Adipocyte (in vitro differentiated cells): ENCODE results near the gene CNOT2.
A peak's percentile ranks its signal among the peaks of the same experiment; 100 is the strongest.
"Not testable (repeated sequence)": the region's sequence is repeated elsewhere in the genome, so short reads cannot be mapped to it uniquely, and the experiment has no call there.

Experiments used
- DNase-seq: peaks from one replicate; pipeline ENCODE4 v3.0.0-alpha.2; 2015; ENCODE audit warnings: low read depth
- H3K27me3 ChIP-seq: replicated peaks from 2 replicates; pipeline ENCODE4 v1.7.0; 2013; ENCODE audit warnings: mild to moderate bottlenecking, low read length, moderate library complexity; ENCODE audit not compliant: control insufficient read depth, insufficient read depth
- H3K36me3 ChIP-seq: 2 replicates; pipeline ENCODE4 v1.7.0; 2013; ENCODE audit warnings: low read length, mild to moderate bottlenecking, moderate library complexity; ENCODE audit not compliant: control insufficient read depth, insufficient read depth, severe bottlenecking
- H3K4me1 ChIP-seq: 2 replicates; pipeline ENCODE4 v1.7.0; 2013; ENCODE audit warnings: mild to moderate bottlenecking, low read length, moderate library complexity; ENCODE audit not compliant: control insufficient read depth, insufficient read depth
- H3K4me3 ChIP-seq: 2 replicates; pipeline ENCODE4 v1.7.0; 2013; ENCODE audit warnings: mild to moderate bottlenecking, low read length, moderate library complexity
- H3K9ac ChIP-seq: 2 replicates; pipeline ENCODE4 v1.7.0; 2013; ENCODE audit warnings: mild to moderate bottlenecking, low read length, moderate library complexity
- H3K9me3 ChIP-seq: 2 replicates; pipeline ENCODE4 v1.7.0; 2013; ENCODE audit warnings: mild to moderate bottlenecking, low read length, moderate library complexity; ENCODE audit not compliant: control insufficient read depth

Gene CNOT2

DNA sequence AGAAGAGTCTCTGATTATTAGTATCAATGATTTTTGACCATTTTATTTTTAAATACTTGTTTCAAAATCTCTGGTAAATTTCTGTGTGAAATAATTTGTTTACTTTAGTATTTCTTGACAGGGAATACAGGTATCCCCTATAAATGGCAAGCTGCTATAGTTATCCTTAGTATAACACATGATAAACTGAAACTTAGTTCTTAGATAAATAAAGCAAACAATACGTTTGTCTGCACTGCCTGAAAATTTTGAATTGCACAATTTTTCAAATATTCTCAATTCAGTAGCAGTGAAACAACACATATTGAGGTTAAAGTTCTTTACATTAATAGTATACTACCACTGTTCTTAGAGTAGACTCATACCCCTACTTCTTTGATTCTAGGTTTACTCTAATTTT, 26.9 kb downstream of the CNOT2 start:
- Histone ChIP-seq H3K4me1 (peaks cover 27% of the 10 kb centered on the region), H3K27me3 (no peaks in the 10 kb centered on the region), H3K9me3 (no peaks in the 10 kb centered on the region), H3K4me3 (no peak overlapping the region), H3K9ac (no peak overlapping the region), H3K36me3 (peaks cover 2% of the 10 kb centered on the region)
- DNase-seq, result no peak

DNA sequence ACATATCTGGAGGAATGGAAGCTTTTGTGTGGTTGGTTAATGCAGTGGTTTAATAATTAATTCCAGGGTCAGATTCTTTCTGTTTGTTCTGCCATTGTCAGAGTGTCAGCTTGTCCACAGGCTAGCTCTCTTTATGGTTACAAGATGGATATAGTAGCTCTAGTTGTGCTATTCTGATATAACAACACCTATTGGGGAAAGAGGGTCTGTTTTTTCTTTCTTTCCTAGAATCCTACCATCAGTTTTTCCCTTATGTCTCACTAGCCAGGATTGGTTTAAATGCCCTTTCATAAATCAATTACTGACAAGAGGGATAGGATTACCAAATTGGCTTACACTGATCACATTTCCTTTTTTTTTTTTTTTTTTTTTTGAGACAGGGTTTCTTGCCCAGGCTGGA, 27.8 kb downstream of the CNOT2 start:
- DNase-seq, result no peak
- Histone ChIP-seq H3K27me3 (no peaks in the 10 kb centered on the region), H3K9ac (no peak overlapping the region), H3K4me3 (no peak overlapping the region), H3K4me1 (peaks cover 27% of the 10 kb centered on the region), H3K9me3 (no peaks in the 10 kb centered on the region), H3K36me3 (peaks cover 5% of the 10 kb centered on the region)

DNA sequence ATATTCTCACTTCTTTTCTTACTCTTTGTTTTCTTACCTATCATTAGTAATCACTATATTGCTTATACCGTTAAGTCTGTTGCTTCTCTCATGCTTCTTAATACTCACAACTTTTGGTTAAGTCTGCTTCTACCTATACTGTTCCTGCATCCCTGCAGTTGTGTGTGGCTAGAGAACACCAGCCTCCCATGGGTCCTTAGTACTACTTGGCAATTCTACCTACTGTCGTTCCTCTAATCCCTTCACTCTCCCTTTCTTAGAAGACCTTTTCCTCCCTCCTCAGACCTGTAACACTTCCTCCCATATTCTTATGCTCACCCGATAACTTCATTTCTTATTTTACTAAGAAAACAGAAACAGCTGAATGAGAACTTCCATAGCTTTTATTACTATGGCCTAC, 29.3 kb downstream of the CNOT2 start:
- Histone ChIP-seq H3K4me1 (peaks cover 27% of the 10 kb centered on the region), H3K27me3 (no peaks in the 10 kb centered on the region), H3K9me3 (no peaks in the 10 kb centered on the region), H3K36me3 (peaks cover 5% of the 10 kb centered on the region), H3K4me3 (no peak overlapping the region), H3K9ac (no peak overlapping the region)
- no peak for DNase-seq

DNA sequence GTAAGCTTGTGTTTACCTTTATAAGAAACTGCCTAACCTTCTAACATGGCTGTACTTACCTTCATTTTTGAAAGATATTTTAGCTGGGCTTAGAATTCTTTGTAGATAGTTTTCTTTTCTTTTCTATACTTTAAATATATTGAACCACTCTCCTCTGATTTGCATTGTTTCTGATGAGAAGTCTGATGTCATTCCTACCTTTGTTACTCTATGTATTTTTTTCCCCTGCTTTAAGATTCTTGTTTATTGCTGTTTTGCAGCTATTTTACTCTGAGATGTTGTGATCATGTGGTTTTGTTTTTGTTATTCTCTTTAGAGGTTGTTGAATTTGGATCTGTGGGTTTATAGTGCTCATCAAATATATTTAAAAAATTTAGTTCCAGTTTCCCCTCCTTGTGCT, 31.8 kb downstream of the CNOT2 start:
- no peak for DNase-seq
- Histone ChIP-seq H3K36me3 (peaks cover 16% of the 10 kb centered on the region), H3K4me3 (no peak overlapping the region), H3K9me3 (no peaks in the 10 kb centered on the region), H3K9ac (no peak overlapping the region), H3K4me1 (peaks cover 13% of the 10 kb centered on the region), H3K27me3 (no peaks in the 10 kb centered on the region)

DNA sequence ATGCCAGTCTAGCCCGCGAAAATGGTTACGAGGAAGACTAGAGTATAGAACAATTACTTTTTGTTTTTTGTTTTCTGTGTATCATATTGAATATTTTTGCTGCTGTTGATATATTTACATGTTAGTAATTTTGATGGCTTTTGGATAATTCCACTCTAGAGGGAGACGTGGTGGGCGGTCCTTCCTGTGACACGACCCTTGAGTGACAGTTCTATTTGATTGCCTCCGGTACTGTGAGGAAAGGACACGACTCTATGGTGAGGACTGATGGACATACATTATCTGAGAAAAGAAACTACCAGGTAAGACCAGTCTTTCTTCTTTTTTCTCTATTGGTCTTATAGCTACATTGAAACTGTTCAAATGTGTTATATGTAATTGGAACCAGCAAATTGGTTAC, 34.7 kb downstream of the CNOT2 start:
- DNase-seq, result no peak
- Histone ChIP-seq H3K27me3 (no peaks in the 10 kb centered on the region), H3K9me3 (no peaks in the 10 kb centered on the region), H3K9ac (no peak overlapping the region), H3K36me3 (peaks cover 26% of the 10 kb centered on the region), H3K4me3 (no peak overlapping the region), H3K4me1 (no peaks in the 10 kb centered on the region)

DNA sequence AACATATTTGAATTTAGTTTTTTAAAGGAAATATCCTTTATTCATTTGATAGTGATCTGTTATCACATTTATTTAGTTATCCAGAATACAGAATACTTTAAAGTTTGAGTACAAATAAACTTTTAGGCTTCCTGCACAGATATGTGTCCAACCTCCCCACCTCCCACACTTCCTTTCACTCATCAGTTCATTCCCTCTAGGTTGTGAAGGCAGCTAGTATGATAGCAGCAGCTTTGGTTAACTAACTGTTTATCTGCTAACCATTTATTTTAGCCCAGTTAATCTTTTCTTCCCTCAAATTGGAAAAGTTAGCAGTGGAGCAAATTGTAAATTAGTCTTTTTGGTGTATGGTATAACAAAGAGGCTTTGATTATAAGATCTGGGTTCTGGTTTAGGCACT, 35.7 kb downstream of the CNOT2 start:
- no peak overlapping the region for H3K4me3 ChIP-seq
- H3K4me1 ChIP-seq, result no peaks in the 10 kb centered on the region
- H3K27me3 ChIP-seq, result no peaks in the 10 kb centered on the region
- H3K9me3 ChIP-seq, result no peaks in the 10 kb centered on the region
- DNase-seq, result no peak
- peaks cover 30% of the 10 kb centered on the region for H3K36me3 ChIP-seq
- H3K9ac ChIP-seq, result no peak overlapping the region

DNA sequence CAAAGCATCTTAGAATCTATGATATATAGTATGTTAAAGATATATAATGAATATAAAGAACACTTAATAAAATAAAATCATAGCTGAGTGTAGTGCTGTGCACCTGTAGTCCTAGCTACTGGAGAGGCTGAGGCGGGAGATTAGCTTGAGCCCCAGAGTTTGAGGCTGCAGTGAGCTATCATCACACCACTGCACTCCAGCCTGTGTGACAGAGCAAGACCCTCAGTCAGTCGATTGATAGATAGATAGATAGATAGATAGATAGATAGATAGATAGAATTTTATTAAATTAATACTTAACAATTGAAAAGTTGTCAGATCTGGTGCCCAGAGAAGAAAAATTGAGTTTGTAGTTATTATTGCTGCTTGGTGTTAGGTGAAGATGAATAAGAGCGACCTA, 40.0 kb downstream of the CNOT2 start:
- Histone ChIP-seq H3K27me3 (no peaks in the 10 kb centered on the region), H3K9me3 (no peaks in the 10 kb centered on the region), H3K9ac (no peak overlapping the region), H3K4me1 (no peaks in the 10 kb centered on the region), H3K36me3 (peaks cover 50% of the 10 kb centered on the region), H3K4me3 (no peak overlapping the region)
- DNase-seq, result no peak

DNA sequence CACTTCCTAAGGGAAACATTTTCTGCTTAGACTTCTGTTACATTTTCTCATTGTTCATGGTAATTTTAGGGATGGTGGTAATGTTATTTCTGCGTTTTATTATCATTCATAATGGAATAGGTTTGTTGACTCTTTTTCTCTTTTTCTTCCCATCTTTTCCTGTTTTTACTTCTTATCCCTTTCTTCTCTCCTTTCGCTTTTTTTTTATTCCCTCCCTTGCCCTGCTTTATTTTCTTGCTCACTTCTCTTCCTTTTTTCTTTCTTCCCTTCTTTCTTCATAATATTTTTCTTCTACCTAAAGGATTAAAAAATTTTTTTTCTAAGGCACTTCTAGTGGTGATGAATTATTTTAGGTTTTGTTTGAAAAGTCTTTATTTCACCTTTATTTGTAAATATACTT, 45.6 kb downstream of the CNOT2 start:
- Histone ChIP-seq H3K4me3 (no peak overlapping the region), H3K4me1 (peaks cover 17% of the 10 kb centered on the region), H3K36me3 (peaks cover 32% of the 10 kb centered on the region), H3K9ac (no peak overlapping the region), H3K9me3 (no peaks in the 10 kb centered on the region), H3K27me3 (no peaks in the 10 kb centered on the region)
- DNase-seq, result no peak

DNA sequence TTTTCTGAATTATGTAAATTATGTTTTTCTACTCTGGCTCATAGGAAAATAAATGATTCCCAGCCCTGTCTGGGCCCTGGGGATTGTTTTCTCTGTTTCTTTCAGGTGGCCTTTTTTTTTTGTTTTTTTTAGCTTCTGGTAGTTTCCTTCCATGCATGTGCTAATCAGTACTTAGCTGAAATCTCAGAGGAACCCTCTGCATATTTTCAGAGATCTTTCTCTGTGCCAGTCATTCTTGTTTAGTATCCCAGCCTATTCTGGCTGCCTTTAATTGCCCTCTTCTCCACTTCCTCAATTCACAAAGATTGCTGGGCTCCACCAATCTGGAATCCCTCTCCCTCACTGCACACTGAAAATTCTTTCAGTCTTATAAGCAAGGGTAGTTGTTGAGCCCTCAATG, 46.9 kb downstream of the CNOT2 start:
- Histone ChIP-seq H3K4me1 (peaks cover 17% of the 10 kb centered on the region), H3K9ac (no peak overlapping the region), H3K9me3 (no peaks in the 10 kb centered on the region), H3K27me3 (no peaks in the 10 kb centered on the region), H3K36me3 (peaks cover 33% of the 10 kb centered on the region), H3K4me3 (no peak overlapping the region)
- peak; percentile 42 for DNase-seq

DNA sequence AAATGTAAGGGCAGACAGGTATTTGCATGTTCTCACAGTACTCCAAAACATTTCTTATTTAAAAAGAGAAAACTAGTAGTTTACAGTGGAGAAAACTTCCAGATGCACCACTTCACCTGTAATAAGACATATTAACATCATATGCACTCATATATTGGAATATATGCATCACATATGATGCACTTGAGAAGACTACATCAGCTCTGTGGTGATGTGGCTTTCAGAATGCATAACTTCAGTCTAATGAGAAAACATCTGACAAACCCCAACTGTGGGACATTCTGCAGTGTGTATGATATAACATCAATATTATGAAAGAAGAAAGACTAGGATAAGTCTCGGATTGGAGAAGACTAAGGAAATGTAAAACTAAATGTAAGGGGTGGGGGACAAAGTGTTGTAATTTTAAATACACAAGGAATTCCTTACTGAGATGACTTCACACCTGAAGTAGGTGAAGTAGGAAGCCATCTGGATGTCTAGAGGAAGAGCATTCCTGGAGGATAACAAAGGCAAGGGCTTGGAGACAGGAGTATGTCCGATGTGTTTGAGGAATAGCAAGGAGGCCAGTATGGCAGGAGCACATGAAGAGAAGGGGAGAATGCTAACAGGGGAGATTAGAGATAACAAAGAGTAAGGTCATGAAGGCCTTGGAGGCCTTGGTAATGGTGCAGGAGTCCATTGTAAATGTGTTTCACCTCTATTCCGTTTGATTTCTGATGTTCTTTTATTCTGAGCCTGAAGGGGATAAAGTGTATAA, 49.0 kb downstream of the CNOT2 start:
- Histone ChIP-seq H3K9me3 (no peaks in the 10 kb centered on the region), H3K36me3 (peaks cover 21% of the 10 kb centered on the region), H3K27me3 (no peaks in the 10 kb centered on the region), H3K4me3 (no peak overlapping the region), H3K4me1 (peaks cover 17% of the 10 kb centered on the region), H3K9ac (no peak overlapping the region)
- no peak for DNase-seq

DNA sequence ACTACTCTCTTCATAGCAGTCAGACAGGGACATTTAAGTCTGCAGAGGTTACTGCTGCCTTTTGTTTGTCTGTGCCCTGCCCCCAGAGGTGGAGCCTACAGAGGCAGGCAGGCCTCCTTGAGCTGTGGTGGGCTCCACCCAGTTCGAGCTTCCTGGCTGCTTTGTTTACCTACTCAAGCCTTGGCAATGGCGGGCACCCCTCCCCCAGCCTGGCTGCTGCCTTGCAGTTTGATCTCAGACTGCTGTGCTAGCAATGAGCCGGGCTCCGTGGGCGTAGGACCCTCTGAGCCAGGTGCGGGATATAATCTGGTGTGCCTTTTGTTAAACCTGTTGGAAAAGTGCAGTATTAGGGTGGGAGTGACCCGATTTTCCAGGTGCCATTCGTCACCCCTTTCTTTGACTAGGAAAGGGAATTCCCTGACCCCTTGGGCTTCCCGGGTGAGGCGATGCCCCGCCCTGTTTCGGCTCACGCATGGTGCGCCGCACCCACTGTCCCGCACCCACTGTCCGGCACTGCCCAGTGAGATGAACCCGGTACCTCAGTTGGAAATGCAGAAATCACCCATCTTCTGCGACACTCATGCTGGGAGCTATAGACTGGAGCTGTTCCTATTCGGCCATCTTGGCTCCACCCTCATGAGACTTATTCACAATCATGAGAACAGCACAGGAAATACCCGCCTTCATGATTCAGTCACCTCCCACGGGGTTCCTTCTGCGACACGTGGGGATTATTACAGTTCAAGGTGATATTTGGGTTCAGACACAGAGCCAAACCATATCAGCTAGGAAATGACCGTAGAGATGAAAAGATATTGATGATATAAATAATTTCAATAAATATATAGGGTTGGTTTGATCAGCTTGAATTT, 61.7 kb downstream of the CNOT2 start:
- H3K36me3 ChIP-seq, H3K9ac ChIP-seq, H3K4me1 ChIP-seq, H3K9me3 ChIP-seq, H3K4me3 ChIP-seq, DNase-seq, H3K27me3 ChIP-seq: not testable (repeated sequence)
